ENCODE results near the gene TCOF1.

DNA sequence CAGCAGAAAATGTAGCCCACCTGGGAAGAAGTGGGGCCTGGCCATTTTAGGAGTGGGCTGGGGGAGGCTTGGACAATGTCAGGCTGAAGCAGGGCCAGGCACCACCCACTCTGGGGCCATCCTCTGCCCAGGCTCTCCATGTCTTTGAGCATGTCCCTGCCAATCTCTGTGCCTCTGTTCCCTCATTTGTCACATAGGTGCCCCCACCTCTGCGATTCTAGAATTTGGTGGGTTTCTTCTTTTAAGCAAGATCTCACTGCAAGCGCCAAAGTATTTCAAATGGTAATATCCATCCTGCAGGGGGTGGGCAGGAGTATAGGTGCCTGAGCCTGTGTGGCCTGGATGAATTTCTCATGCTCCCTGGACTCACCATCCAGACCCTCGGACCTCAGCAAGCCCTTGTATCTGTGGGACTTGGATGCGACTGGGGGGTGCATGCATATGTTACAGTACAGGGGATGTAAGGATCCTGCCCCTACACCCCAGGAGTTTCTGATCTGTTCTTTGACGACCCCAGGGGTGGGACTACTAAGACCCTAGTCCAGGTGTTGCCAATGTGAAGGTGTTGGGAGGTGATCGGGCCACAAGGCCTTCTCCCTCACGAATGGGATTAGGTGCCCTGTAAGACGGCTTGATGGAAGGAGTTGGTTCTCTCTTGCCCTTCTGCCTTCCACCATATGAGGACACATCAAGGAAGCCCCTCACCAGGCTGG lies 50.9 kb downstream of the TCOF1 start:
- TF ChIP-seq, protein P1, sequence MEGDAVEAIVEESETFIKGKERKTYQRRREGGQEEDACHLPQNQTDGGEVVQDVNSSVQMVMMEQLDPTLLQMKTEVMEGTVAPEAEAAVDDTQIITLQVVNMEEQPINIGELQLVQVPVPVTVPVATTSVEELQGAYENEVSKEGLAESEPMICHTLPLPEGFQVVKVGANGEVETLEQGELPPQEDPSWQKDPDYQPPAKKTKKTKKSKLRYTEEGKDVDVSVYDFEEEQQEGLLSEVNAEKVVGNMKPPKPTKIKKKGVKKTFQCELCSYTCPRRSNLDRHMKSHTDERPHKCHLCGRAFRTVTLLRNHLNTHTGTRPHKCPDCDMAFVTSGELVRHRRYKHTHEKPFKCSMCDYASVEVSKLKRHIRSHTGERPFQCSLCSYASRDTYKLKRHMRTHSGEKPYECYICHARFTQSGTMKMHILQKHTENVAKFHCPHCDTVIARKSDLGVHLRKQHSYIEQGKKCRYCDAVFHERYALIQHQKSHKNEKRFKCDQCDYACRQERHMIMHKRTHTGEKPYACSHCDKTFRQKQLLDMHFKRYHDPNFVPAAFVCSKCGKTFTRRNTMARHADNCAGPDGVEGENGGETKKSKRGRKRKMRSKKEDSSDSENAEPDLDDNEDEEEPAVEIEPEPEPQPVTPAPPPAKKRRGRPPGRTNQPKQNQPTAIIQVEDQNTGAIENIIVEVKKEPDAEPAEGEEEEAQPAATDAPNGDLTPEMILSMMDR (IDR thresholded peaks at IDR 0.05; ENCODE audit: borderline replicate concordance, extremely low read depth, low read length, poor library complexity, severe bottlenecking) = no peak
- no peak for TF ChIP-seq EZH2 (IDR thresholded peaks at IDR 0.05; ENCODE audit: borderline replicate concordance, low read depth, low read length, severe bottlenecking)

Measured in DND-41 (cell line).